Stimulated activated CD8-positive, alpha-beta memory T cell treated with anti-CD3 and anti-CD28 coated beads, Interleukin-7, amount 100 ng/mL, for 48 hours (primary cell): Measurements from ENCODE around the gene PMP22.
A peak's percentile ranks its signal among the peaks of the same experiment; 100 is the strongest.
"Not testable (repeated sequence)": the region's sequence is repeated elsewhere in the genome, so short reads cannot be mapped to it uniquely, and the experiment has no call there.

ENCODE experiments used
- DNase-seq, 2 donors: peaks; one replicate each; pipeline ENCODE4 v3.0.0-alpha.2; 2020; ENCODE audit warnings: low read depth in 1 of 2; ENCODE audit errors: extremely low read depth in 1 of 2

PMP22 gene

DNA sequence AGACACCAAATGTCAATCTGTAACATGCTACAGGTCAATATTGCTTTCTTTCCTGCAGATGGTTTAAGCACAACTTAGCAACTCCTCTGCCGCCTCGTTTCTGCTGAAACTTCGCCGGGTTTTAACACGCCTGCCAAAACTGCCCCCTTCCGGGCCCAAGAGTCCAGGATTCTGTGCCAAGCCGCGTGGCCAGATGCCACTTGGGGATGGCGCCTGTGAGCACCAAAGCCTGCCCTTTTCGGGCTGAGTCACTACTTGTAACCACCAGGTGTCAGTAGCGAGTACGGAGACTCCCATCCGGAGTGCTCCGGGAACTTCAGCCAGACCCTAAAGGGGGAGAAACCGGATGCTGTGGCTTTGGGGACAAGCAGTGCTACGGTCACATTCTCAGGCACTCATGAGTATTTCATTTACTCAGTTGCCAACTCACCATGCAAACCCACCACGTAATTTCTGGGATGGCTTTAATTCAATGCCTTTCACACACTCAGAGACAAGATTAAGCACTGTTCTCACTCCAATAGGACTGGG is 7.8 kb downstream of the PMP22 start:
- DNase-seq, result peak; percentile 42 to 68

DNA sequence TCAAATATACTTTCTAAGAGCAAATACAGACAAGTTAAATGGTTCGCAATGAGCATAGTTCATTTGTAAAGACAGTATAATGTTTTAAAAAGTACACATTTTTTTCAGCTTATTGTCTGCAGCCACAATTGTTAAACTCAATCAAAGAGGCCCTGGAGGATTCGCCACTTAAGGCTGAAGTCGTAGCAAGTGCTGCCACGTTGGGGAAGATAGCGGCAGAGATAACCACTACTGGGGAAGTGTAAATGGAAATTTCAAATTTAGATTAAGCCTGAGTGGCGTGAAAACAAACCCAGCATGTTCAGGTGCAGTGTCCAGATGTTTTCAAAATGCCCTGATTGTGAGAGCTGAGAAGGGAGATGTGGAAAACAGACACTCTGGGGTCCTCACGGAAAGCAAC is 8.4 kb downstream of the PMP22 start:
- no peak for DNase-seq

DNA sequence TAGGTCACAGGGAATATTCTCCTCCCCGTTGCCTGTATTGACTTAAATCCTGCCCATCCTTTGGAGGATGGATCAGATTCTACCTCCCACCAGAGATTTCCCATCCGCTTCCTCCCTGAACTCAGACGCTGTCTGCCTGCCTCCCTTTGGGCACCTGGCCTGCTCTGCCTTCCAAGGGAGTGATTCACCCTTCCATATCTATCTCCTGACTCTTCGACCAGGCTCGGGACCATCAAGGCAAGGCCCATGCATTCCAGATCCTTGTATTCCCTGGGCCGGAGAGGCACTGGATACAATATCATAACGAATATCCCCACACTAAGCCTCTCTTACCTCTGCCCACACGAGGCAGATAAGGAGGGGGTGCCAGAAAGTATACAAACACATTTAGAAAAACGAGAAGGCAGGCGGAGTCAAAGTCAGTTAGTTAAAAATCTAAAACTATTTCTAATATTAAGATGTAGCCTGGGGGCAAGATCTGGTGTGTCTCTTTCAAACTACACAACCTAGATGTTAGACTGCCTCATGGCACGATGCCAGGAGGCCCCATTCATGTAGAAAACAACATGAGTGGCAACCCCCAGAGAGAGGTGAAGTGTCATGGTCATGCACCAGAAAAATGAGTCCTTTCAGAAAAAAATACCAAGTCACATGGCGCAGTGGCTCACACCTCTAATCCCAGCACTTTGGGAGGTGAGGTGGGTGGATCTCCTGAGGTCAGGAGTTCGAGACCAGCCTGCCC is 9.2 kb downstream of the PMP22 start:
- DNase-seq, result no peak

DNA sequence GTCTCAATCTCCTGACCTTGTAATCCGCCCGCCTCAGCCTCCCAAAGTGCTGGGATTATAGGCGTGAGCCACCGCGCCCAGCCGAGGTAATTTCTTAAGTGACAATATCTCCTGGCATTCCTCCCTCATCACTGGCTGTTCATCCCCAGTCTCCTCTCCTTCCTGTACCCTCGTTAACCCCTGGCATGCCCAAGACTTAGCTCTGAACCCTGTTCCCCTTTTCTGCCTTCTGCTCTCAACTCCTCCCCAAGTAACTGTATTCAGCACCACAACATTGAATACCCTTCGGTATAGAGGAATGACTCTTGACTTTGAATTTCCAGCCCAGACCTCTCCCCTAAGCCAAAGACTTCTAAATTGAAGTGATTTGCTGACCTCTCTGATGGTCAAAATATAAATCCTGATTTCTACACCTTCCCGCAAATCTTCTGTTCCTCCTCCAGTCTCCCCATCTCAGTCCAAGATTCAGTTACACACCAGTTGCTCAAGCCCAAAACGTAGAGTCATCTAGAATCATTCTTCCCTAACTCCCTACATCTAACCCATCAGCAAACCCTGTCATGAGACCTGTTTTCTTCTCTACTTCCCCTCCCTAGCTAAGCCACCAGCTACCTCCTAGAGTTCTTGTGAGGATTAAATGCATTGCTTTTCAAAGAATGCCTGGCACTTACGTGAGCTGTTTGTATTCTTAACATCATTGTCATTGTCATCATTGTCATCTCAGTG is 14.8 kb downstream of the PMP22 start:
- no peak for DNase-seq

DNA sequence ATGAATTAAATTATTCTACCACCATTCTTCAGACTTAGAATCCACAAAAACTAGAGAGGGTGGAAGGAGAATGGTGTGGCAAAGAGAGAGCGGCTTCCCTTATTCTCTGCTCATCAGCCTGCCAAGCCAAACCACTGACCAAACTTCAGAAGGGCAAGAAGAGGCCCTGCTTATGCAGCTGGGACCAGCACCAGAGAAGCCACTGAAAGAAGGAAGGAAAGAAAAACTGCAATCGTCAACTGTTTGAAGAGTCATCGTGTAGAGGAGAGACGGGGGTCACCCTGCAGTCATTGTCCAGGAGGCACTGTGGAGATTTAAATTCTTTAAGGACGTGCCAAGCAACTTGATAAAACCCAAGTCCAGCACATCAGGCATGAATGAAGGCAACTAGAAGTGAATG is 15.6 kb downstream of the PMP22 start:
- DNase-seq, result no peak

DNA sequence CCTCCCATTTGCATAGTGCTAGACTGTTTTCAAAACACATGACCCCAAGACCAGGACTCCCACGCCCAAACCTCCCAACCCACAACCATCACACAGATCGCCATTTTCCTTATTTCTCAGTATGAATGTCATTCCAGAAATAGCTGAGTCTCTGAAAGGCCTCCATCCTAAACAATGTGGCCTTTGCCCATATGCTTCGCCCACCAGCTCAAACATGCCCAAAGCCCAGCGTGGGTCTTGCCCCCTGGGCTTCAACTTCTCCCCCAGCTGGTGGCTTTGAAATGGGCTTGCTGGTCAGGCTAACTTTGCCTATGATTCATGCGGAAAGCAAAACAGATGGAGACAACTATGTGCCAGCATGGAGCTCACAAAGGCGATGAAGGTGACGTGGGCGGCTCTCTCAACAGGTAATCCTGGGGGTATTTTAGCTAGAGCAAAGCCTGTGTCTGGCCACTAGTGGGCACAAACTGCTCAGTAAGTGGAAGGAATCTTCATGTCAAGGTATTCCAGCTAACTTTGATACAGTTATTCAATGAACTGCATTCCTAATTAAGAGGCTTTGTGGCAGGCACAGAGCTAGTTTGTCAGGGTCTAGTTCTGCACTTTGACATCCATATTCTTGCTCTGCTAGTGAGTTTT is 17.1 kb downstream of the PMP22 start:
- no peak for DNase-seq

DNA sequence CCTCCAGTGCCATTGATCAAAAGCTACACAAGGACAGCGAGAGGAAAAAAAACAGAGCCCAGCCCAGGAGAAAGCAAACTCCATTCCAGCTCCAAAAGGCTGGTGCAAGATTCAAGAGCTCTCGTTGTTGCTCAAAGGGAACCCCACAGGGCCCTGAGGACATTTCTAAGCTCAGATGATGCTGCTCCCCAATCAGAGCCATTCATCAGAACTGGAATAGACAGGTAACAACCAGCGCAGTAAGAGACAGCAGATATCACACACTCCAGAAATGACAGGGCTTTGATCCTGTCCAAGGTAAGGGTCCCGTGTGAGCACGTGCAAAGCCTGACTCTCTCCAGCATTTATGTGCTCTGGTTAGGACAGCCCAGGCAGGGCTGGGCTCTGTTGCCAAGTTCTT is 20.1 kb downstream of the PMP22 start:
- DNase-seq, result no peak

DNA sequence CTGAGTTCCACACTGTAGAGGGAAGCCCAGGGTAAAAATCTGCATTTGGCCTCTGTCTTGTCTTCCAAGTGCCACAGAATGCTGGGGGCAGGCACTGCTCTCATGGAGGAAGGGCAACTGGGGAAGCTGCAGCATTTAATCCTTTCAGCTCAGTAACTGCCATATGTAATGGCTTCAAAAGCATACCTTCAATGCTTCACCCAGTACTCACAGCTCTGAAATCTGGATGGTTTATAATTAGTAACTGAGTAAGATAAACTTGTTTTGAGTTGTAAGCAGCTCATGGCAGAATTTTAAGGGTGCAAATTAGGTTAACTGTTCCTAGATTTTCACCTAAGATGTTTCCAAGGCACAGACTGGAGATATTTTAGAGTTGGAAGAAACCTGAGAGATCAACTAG is 24.5 kb downstream of the PMP22 start:
- no peak for DNase-seq

DNA sequence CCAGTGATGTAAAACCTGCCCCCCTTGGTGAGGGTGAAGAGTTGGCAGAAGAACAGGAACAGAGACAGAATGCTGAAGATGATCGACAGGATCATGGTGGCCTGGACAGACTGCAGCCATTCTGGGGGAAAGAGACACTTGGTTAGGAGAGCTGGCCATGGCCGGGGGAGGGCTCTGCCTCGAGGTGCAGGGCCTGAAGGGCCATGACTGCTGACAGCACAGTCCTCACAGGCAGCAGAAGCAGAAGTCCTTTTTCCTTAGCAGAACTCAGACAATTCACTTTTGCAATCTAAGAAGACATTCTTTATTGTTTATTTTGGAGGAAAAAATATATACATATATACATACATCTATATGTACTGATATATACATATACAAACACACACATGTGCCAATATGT is 25.6 kb downstream of the PMP22 start:
- no peak for DNase-seq

DNA sequence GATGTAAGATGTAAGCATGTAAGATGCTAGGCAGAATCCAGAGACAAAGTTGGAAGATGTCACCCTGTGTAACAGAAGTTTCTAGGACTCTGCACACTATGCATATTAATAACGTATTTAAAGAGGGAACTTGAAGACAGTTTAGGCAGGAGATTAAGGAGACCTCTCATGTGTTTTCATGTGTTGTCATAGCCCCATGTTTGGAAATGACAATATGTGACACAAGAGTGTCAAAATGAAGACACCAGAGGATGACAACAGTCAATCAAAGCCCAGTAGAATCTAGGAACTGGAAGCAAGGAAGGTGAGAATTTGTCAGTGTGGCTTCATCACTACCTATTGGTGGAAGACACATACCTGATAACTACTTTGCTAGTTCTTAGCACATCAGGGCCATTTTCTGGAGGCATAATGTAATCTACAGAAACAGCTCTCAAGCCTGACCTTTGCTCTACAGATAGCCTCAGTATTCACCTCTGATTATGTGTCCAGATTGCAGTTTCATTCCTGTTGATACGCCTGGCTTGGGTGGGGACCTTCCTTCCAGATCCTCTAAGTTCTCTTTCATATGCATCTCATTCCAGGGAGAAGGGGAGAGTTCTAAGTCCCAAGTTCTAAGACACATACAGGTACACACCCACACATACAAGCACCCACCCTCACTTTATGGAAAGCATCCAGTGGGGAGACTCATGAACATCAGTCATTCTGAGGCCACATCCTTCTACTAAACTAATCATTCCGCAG is 26.3 kb downstream of the PMP22 start:
- DNase-seq, result no peak

DNA sequence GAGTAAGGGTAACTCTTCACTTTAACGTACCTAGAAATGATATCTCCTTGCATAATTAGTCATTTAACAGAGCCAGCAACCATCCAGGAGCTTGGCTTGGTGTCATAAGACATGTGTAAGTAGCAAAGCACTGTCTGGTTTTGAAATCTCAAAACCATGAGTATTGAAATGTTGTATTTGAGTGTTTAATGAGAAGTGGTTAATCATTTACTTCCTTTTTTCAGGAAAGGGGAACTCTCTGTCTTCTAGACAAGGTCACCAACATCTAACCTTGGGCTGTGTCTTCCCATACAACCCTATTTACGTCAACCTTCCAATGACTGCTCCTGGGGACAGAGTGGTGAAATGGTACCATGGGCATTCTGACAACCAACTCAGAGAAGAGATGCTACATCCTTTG is 27.1 kb downstream of the PMP22 start:
- DNase-seq, result no peak

DNA sequence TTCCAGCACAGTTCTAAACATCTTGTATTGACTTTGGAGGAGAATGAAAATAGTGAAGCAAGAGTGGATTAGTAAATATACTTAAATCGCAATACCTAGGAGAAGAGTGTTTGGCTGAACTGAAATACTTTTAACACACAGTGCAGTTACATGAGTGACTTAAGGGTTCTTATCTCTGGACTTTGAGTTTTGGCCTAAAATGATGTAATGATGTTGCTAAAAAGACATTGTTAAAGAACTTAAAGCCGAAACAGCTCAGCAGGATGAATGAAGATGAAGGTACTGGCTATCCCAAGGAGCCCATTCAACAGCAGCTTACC is 28.1 kb downstream of the PMP22 start:
- DNase-seq, result no peak

DNA sequence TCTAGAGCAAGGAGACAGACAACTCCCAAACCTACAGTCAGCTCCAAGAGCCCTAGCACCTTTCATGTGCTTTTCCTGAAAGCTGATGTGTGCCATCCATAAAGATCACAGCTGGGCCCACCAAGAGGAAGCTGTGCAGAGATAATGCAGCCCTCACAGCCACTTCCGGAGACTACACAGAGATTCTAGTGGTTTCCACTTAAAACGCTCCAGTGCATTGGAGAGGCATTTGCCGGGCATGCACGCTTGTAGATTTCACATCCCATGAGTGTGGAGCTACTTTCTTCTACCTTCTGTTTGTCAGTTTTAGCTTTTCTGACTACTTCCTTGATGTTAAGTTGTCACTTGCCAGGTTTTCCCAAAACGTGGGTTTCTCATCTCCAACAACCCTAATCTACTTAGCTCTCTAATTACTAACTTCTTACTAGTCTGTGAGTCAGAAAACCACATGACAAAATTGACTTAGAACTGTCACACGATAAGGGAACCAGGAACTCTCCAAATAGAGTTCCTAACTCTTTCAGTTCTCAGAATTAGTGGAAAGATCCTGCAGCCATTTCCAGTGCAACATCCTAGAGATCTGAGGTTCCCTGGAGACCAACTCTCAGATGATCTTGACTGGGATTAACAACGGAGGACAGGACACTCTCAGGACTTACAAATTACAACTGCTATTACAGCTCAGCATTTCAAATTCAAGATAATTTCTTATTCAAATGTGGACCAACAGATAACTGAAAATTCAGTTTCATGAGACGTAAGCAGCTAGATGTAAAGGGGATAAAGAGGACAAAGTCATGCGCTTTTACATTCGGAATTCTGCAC is 28.6 kb downstream of the PMP22 start:
- no peak for DNase-seq

DNA sequence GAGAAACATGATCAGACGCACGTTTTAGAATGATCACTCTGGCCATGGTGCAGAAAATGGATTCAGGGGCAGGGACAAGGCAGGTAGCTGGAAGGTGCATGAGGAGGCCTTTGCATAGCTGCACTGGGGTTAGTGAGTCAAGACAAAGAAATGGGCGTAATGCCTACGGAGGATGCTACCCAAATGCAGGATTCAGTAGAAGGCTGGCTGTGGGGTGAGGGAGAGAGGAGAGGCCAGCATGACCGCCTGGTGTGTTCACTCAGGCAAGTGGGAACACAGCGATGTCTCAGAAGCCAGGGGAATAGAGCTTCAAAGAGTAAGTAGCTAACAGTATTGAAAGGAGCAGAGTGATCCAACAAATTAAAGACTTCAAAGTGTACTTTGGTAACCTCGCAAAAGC is 31.2 kb downstream of the PMP22 start:
- DNase-seq, result no peak

DNA sequence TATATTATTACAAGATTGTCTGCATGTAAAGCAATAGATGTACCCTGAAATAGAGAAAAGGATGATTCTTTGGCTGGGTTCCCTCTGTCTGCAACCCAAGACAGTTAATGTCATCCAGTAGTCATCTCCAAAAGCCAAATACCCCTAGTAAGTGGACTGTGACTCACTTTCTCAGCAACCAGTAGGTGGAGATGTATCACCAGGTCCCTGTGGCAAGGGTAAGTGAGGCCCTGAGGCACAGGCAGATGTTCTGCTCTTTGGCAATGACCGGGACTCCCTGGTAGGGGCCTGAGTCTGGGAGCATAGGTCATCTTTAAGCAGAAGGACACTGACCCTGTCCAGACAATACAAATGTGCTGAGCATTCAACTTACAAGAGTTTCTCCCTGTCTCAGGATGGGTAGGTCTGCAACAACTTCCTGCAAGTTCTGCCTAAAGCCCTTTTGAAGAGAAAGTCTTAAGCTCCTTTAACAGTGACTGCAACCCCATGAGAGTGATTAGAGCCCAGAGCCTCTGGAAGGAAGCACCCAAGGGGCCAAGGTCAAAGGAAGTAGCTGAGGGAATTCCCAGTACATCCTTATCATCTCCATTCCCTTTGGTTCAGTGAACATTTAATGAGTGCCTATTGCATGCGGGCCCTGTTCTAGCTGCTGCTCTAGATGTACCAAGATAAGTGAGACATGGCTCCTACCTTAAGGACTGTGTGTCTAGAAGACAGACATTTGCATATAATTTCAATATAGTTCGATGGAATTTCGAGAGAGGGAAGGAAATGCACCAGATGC is 31.9 kb downstream of the PMP22 start:
- peak in 1 of 2 donors; percentile 14 for DNase-seq

DNA sequence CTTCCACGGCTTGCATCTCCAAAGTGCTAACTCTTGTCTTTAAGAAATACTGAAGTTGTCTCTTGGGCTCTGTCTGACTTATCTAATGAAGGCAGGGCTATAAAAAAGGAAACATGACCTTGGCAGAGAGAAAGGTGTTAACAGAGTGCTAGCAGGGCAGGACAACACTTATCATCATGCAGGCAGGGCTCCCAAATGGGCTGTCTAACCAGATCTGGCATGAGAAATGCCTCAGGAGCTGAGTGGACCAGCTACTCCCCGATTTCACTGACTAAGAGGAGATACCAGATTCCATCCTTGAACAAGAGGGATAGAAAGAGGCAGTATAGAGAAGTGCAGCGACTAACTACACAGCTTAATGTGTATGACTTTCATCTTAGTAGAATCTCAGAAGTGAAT is 32.6 kb downstream of the PMP22 start:
- no peak for DNase-seq

DNA sequence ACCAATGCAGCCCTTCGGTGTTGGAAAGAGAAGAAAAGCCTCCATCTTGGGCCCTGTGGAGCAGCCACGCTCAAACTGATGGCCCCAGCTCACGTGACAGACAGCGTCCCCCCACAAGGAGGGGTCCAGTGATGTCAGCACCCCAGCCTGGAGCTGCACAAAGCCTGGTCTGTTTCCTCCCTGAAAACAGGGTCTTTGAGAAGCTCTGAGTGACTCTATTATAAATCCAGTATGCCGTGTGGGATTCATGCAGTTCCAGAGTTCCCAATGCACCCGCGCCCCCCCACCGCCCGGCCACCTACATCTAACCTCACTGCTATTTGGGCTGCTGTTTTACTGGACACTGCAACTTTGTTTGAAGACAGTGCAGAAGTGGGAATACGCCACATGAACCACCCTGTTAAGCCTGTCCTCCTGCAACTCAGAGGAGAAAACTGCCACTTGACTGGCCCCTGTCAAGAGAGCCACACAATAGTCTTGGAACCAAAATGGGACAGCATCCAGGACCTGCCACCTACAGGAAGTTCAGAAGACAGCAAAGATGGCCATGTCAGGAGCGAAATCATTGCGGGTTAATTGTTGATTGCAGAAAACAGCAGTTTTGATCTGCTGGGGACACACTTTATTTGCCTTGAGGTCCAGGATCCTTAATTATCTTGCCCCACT is 33.1 kb downstream of the PMP22 start:
- DNase-seq, result no peak

DNA sequence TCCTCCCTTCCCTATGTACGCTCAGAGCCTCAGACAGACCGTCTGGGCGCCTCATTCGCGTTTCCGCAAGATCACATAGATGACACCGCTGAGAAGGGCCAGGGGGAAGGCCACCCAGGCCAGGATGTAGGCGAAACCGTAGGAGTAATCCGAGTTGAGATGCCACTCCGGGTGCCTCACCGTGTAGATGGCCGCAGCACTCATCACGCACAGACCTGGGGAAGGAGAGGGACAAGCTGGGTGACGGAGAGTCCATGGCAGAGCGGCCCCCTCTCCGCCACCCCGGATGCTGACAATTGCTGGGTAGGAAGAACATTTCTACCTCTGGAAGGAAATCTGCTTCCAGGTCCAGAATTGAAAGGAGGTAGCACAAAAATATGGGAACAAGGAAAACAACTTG is 34.3 kb downstream of the PMP22 start:
- DNase-seq, result no peak

DNA sequence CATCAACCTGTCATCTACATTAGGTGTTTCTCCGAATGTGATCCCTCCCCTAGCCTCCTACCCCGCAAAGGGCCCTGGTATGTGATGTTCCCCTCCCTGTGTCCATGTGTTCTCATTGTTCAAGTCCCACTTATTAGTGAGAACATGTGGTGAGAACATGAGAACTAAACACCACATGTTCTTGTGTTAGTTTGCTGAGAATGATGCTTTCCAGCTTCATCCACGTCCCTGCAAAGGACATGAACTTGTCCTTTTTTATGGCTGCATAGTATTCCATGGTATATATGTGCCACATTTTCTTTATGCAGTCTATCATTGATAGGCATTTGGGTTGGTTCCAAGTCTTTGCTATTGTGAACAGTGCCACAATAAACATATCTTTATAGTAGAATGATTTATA is 43.3 kb downstream of the PMP22 start:
- not testable (repeated sequence) for DNase-seq
